ENCODE results near the gene CLIC4.

DNA sequence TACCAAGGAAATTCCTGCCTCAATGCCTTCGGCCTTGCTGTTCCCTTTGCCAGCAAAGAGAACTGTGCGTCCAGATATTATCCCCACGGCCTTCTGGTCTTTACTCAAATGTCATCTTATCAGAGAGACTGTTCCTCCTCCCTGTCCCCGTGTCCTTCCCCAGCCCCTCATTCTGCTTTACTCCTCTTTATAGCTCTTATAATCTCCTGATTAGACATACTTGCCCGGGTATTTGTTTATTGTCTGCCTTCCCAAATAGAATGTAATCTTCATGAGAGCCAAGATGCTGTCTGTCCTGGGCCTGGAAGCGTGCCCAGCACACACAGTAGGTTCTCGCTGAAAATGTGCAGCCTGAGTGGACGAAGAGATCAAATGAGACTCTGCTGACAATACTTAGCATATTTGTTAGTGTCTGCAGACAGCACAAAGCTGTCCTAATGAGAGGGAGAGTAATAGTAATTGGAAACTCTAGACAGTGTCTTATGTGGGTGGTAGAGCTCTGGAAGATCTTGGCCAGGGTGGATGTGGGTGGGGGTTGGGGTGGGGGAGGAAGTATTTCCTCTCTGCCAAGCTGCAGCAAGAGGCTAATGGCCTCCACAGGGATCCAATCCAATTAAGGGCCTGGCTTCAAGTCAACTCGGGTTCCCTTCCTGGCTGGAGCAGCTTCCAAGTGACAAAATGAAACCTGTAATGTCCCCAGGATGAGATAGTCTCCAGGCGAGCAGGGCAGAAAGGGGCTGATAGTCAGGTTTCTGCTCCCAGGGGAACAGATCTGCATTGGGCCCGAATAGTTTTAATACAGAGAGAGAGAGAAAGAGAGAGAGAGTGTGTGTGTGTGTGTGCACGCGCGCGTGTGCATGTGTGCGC is 9.5 kb upstream of the CLIC4 start:
- TF ChIP-seq PKNOX1 (IDR thresholded peaks at IDR 0.05) (no peak), EP300 (IDR thresholded peaks at IDR 0.05; ENCODE audit: borderline replicate concordance in 1 of 2, control insufficient read depth in 1 of 2, low read depth in 2 of 2, low read length in 2 of 2) (no peak), CHD4 (IDR thresholded peaks at IDR 0.05) (no peak), ASH2L (IDR thresholded peaks at IDR 0.05; ENCODE audit: borderline replicate concordance, low read depth) (no peak), E2F4 (IDR thresholded peaks at IDR 0.05; ENCODE audit: low read depth, low read length) (no peak), ZBTB33 (IDR thresholded peaks at IDR 0.05) (no peak), HDAC2 (IDR thresholded peaks at IDR 0.05) (no peak)
- TF ChIP-seq, protein P1, sequence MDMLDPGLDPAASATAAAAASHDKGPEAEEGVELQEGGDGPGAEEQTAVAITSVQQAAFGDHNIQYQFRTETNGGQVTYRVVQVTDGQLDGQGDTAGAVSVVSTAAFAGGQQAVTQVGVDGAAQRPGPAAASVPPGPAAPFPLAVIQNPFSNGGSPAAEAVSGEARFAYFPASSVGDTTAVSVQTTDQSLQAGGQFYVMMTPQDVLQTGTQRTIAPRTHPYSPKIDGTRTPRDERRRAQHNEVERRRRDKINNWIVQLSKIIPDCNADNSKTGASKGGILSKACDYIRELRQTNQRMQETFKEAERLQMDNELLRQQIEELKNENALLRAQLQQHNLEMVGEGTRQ (IDR thresholded peaks at IDR 0.05; ENCODE audit: borderline replicate concordance, low read depth, low read length) = no peak
